ENCODE data around the gene ODAD3.
"Not testable (repeated sequence)": the region's sequence is repeated elsewhere in the genome, so short reads cannot be mapped to it uniquely, and the experiment has no call there.

The ODAD3 gene

DNA sequence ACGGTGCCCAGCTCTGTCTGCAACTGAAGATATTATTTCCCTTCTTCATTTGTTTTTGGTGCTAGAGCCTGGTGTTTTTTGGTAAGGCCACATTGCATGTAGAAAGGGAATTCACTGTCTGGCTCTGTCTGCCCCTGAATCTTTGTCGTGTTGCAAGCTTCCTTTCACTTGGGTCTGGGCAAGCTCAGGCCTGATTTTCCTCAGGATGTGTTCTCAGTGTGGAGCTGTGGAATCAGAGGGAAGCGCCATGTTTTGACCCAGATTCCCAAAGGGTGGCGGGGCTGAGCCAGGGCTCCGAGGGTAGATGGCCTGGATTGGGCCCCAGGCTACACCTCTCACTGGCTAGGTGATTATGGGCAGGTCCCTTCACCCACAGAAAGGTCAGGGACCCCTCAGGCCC lies 9.1 kb upstream of the ODAD3 start:
- Mint-ChIP-seq H3K4me3 (no peak overlapping the region), H3K9me3 (no peaks in the 10 kb centered on the region), H3K36me3 (ENCODE audit: insufficient read depth) (peaks cover 34% of the 10 kb centered on the region), H3K4me1 (ENCODE audit: low read depth in 2 of 2) (peaks cover 13 to 14% of the 10 kb centered on the region in 2 donors), H3K27me3 (no peaks in the 10 kb centered on the region), H3K27ac (peak overlapping the region in 1 of 2 donors; percentile 31)
- no peak for DNase-seq
- ATAC-seq (replicated peaks) = no peak

DNA sequence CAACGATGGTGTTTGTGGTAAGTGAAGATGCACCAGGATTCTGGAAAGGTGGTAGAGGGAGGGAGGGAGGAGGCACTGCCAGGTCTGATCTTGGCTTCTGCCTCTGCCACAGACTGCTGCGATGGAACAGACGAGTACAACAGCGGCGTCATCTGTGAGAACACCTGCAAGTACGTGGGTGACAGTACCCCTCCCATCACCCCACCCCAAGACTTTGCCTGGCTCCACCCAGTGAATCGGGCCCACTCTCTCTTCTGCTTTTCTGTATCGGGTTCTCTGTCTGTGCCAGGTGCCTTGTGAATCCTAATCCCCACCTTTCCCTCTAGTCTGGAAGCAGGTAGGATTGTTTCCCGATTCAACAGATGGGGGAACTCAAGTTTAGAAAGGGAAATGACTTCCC lies 3.0 kb upstream of the ODAD3 start:
- Mint-ChIP-seq H3K9me3 (no peaks in the 10 kb centered on the region), H3K27me3 (no peaks in the 10 kb centered on the region), H3K27ac (no peak overlapping the region), H3K4me3 (peak overlapping the region; percentile 3 to 43), H3K4me1 (ENCODE audit: low read depth in 2 of 2) (peaks cover 28 to 29% of the 10 kb centered on the region in 2 donors), H3K36me3 (ENCODE audit: insufficient read depth) (peaks cover 50% of the 10 kb centered on the region)
- ATAC-seq (replicated peaks) (no peak), DNase-seq (no peak)

GRCh38 chr19:11435833-11436313 lies 952 bp upstream of the ODAD3 start:
- H3K4me1 Mint-ChIP-seq (ENCODE audit: low read depth in 2 of 2) = peaks cover 21% of the 10 kb centered on the region in 2 donors
- peaks cover 40% of the 10 kb centered on the region for H3K36me3 Mint-ChIP-seq (ENCODE audit: insufficient read depth)
- no peak for ATAC-seq (replicated peaks)
- DNase-seq = peak in 1 of 3 experiments; percentile 18
- no peaks in the 10 kb centered on the region for H3K9me3 Mint-ChIP-seq
- peak overlapping the region; percentile 98 for H3K4me3 Mint-ChIP-seq
- H3K27ac Mint-ChIP-seq = peak overlapping the region; percentile 95
- peaks cover 0 to under 1% of the 10 kb centered on the region in 2 donors for H3K27me3 Mint-ChIP-seq

DNA sequence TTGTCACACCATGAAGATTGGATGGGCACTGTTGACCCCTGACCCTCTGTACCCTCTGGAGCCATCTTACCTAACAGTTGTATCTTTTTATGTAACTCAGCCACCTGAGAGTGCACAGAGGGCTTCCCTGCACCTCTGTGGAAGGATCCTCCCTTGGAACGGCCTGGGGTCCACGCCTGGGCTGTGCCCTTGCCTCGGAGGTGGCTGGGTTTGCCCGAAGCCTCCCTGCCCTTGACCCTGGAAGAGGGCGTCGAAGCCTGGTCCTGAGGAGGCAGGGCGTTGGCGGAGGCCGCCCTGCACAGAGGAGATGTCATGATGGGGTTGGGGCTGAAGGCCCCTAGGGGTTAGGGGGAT lies 241 bp downstream of the ODAD3 start:
- Mint-ChIP-seq H3K4me3 (peak overlapping the region; percentile 98), H3K4me1 (ENCODE audit: low read depth in 2 of 2) (peaks cover 18% of the 10 kb centered on the region in 2 donors), H3K9me3 (no peaks in the 10 kb centered on the region), H3K27me3 (peaks cover 0 to 8% of the 10 kb centered on the region in 2 donors), H3K27ac (peak overlapping the region; percentile 95), H3K36me3 (ENCODE audit: insufficient read depth) (peaks cover 32% of the 10 kb centered on the region)
- DNase-seq = peak in 1 of 3 experiments; percentile 15
- peak; percentile 7 for ATAC-seq (replicated peaks)

GRCh38 chr19:11433526-11433925 lies 1.4 kb downstream of the ODAD3 start:
- H3K4me1 Mint-ChIP-seq (ENCODE audit: low read depth in 2 of 2) = peaks cover 18% of the 10 kb centered on the region in 2 donors
- H3K4me3 Mint-ChIP-seq = peak overlapping the region; percentile 98
- not testable (repeated sequence) for H3K27me3 Mint-ChIP-seq; H3K9me3 Mint-ChIP-seq; ATAC-seq (replicated peaks); DNase-seq
- H3K27ac Mint-ChIP-seq = peak overlapping the region in 1 of 2 donors; percentile 95
- peaks cover 27% of the 10 kb centered on the region for H3K36me3 Mint-ChIP-seq (ENCODE audit: insufficient read depth)

DNA sequence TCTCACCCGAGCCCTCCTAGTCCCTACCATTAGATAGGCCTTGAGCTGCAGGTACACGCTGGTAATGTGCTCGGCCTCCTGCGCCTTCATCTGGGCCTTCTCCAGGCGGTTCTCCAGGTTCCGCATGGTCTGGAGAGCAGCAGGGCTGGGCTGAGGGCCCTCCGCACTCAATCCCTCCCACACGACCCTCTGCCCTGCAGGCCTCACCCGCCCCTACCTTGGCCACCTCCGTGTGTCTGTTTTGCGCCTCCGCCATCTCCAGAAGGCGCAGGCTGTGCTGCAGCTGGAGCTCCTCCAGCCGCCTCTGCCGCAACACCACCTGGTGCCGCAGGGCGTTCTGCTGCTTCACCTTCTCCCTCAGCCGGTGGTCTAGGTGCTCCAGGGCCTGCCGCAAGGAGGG lies 8.3 kb downstream of the ODAD3 start:
- Mint-ChIP-seq H3K4me3 (no peak overlapping the region), H3K36me3 (ENCODE audit: insufficient read depth) (no peaks in the 10 kb centered on the region), H3K4me1 (ENCODE audit: low read depth in 2 of 2) (peaks cover 16 to 18% of the 10 kb centered on the region in 2 donors), H3K27me3 (peaks cover 18 to 34% of the 10 kb centered on the region in 2 donors), H3K27ac (no peak overlapping the region), H3K9me3 (no peaks in the 10 kb centered on the region)
- no peak for DNase-seq
- ATAC-seq (replicated peaks) = no peak

DNA sequence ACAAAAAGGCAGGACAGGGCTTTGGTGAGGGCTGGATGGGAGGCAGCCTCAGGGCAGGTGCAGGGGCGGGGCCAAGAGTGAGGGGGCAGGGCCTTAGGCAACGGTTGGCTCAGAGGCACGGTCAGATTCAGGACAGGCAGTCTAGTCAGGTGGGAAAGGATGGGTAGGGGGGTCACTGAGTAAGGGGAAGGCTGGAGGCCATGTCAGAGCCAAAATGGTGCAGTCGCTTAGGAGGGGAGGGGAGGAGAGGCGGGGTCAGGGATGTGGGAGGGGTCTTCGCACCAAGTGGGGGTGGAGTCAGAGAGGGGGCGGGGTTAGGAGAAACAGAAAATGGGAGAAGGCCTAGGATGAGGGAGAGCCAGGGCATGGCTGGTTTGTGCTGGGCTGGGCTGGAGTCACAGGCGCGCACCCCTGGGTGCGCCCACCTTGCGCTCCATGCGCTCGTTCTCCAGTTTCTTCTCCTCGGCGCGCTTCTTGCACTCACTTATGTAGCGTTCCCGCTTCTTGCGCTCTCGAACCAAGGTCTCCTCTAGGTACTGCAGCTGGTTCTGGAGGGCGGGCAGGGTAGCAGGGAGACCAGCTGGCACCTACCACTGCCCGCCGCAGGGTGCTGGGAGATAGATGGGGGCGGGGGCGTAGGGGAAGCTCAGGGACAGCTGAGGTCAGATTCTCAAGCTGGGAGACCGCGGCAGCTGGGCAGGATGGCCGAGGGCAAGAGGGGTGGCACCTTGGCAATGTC lies 9.0 kb downstream of the ODAD3 start:
- H3K27me3 Mint-ChIP-seq = peaks cover 26 to 41% of the 10 kb centered on the region in 2 donors
- H3K9me3 Mint-ChIP-seq = no peaks in the 10 kb centered on the region
- ATAC-seq (replicated peaks) = no peak
- peaks cover 22 to 25% of the 10 kb centered on the region in 2 donors for H3K4me1 Mint-ChIP-seq (ENCODE audit: low read depth in 2 of 2)
- H3K36me3 Mint-ChIP-seq (ENCODE audit: insufficient read depth) = no peaks in the 10 kb centered on the region
- H3K27ac Mint-ChIP-seq = no peak overlapping the region
- no peak overlapping the region for H3K4me3 Mint-ChIP-seq
- DNase-seq = no peak

DNA sequence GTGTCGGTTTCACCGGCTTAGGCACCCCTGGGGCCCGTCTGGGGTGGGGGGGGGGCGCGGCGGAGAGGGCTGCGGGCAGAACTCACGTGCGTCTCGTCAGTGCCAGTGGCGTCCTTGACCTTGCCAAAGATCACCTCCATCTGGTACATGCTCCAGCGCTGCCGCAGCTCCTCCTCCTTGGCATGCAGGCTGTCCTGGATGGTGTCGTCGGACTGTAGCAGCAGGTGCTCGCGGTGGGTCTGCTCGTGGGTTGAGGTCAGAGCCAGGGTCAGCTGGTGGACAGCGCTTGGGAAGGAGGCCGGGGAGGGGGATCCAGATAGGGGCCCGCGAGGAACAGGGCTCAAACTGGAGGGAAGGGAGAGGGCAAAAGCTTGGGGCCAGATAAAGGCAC lies 11.1 kb downstream of the ODAD3 start:
- Mint-ChIP-seq H3K9me3 (no peaks in the 10 kb centered on the region), H3K4me1 (ENCODE audit: low read depth in 2 of 2) (peaks cover 29 to 34% of the 10 kb centered on the region in 2 donors), H3K27me3 (peaks cover 42 to 53% of the 10 kb centered on the region in 2 donors), H3K27ac (no peak overlapping the region), H3K36me3 (ENCODE audit: insufficient read depth) (peaks cover 3% of the 10 kb centered on the region), H3K4me3 (peak overlapping the region in 1 of 2 donors; percentile 71)
- DNase-seq = no peak
- ATAC-seq (replicated peaks) = no peak

GRCh38 chr19:11423164-11423790 lies 11.6 kb downstream of the ODAD3 start:
- ATAC-seq (replicated peaks) = no peak
- no peaks in the 10 kb centered on the region for H3K9me3 Mint-ChIP-seq
- peaks cover 30 to 37% of the 10 kb centered on the region in 2 donors for H3K4me1 Mint-ChIP-seq (ENCODE audit: low read depth in 2 of 2)
- H3K36me3 Mint-ChIP-seq (ENCODE audit: insufficient read depth) = peaks cover 3% of the 10 kb centered on the region
- peak overlapping the region; percentile 71 to 78 for H3K4me3 Mint-ChIP-seq
- H3K27me3 Mint-ChIP-seq = peaks cover 47 to 58% of the 10 kb centered on the region in 2 donors
- H3K27ac Mint-ChIP-seq = no peak overlapping the region
- no peak for DNase-seq

DNA sequence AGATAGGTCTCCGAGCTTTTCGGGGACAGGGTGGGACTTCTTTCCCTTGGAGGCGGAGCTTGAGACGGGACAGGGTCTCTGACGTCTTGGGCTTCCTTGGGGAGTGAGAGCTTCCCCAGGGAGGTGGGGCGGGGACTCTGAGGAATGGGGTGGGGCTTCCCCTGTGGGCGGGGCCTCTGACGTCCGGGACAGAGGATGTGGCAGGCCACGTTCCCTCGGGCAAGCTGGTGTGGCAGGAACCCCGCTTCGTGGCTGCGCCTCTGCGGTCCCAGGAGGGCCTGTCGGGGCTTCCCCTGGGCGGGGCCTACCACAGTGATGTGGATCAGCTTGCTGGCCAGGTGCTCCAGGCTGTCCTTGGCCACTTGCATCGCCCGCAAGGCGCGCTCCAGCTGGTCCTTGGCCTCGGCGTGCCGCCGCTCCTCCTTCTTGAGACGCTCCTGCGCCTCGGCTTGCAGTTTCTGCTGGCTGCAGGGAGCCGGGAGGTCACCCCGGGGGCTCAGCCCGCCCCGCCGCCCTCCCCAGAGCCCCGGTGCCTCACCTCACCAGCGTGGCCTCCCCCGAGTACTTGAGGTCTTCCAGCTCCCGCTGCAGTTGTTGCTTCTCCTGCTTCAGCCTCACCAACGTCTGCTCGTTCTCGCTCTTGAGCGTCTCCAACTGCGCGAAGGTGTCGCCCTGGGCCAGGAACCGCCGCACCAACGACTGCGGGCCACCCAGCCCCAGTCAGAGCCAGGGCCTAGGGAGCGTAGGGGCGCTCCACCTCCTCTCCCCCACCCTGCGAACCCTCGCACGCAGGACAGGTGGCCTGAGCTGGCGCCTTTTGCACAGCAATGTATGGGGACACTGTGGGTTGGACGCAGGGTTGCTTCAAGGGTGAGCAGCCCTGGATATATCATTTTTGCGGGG lies 12.5 kb downstream of the ODAD3 start:
- peak; percentile 89 for ATAC-seq (replicated peaks)
- Mint-ChIP-seq H3K27me3 (peaks cover 55 to 67% of the 10 kb centered on the region in 2 donors), H3K4me1 (ENCODE audit: low read depth in 2 of 2) (peaks cover 30 to 37% of the 10 kb centered on the region in 2 donors), H3K4me3 (peak overlapping the region; percentile 71 to 78), H3K27ac (no peak overlapping the region), H3K36me3 (ENCODE audit: insufficient read depth) (peaks cover 3% of the 10 kb centered on the region), H3K9me3 (no peaks in the 10 kb centered on the region)
- peak; percentile 45 to 64 (median 63) for DNase-seq

DNA sequence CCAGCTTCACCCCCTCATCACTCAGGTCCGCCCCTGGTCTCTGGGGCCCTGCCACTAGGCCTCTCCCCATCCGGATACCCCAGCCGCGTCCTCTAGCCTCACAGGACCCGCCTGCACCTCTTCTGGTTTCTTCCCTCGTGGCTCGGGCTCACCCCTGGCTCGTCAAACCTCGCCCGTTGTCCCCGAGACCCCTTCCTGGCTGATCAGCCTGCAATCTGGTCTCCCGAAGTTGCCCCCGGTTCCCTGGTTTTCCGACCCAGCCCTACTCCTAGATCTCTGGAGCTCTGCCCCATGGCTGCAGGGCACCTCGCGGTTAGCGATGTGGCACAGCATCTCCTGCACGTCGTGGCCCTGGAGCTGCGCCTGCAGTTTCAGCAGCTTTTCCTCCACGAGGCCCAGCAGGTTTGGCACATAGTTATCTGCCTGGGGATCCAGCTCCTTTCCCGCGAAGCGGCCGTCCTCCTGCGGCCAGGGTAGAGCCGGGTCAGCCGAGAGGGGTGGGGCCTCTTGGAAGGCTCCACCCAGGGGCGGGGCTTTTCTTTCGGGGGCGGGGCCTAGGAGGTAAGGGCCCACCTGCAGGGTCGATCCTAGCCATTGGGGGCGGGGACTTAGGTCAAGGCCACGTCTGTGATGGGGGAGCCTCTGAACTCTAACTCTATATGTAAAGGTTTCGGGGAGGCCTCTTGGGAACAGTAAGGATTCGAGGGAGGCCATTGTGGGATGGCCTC lies 13.4 kb downstream of the ODAD3 start:
- Mint-ChIP-seq H3K9me3 (no peaks in the 10 kb centered on the region), H3K4me1 (ENCODE audit: low read depth in 2 of 2) (peaks cover 30 to 37% of the 10 kb centered on the region in 2 donors), H3K27me3 (peaks cover 61 to 73% of the 10 kb centered on the region in 2 donors), H3K27ac (peak overlapping the region in 1 of 2 donors; percentile 44), H3K36me3 (ENCODE audit: insufficient read depth) (peaks cover 3% of the 10 kb centered on the region), H3K4me3 (peak overlapping the region; percentile 71 to 78)
- peak; percentile 41 for ATAC-seq (replicated peaks)
- peak in 2 of 3 experiments; percentile 20 to 26 for DNase-seq

DNA sequence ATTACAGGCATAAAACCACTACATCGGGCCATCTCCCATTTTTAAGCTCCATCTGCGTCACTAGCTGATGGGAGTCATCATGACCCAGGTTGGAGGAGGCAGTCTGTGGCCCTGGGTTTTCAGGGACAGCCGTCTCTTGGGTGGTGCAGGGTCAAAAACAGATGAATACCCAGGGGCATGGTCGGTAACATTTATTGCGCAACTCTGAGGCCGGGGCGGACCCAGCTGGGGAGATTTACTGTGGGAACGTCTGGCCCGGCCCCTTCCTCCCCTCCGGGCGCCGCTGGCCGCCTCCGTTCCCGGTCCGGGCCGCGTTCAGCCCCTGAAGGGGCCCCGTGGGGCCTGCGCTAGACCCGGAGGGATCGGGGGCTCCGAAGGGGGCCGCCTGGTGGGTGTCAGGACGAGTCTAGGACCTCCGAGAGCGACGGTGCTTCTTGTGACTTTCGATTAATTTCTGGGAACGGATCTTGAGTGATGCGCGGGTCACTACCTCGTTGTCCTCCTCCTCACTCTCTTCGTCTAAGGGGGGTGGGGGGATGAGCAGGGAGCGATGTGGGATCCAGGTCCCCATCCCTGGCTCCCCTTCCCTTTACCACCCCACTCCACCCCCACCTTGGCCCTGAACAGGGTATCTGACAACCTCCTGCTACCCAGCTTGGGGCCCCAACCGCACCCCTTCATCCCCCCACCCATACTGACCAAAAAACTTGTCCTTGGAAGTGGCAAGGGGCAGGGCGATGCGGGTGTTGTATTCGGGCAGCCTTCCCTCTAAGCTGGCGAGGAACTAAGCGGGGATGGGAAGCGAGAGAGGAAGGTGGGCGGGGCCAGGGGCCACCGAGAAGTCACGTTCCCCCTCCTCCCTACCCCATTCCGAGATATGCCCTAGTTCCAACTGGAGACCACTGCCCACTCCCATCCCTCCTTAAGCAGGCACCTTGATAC lies 14.2 kb downstream of the ODAD3 start:
- no peaks in the 10 kb centered on the region for H3K9me3 Mint-ChIP-seq
- peaks cover 3% of the 10 kb centered on the region for H3K36me3 Mint-ChIP-seq (ENCODE audit: insufficient read depth)
- peak overlapping the region; percentile 71 to 78 for H3K4me3 Mint-ChIP-seq
- peaks cover 30 to 37% of the 10 kb centered on the region in 2 donors for H3K4me1 Mint-ChIP-seq (ENCODE audit: low read depth in 2 of 2)
- DNase-seq = no peak
- peak overlapping the region in 1 of 2 donors; percentile 44 for H3K27ac Mint-ChIP-seq
- no peak for ATAC-seq (replicated peaks)
- H3K27me3 Mint-ChIP-seq = peaks cover 65 to 79% of the 10 kb centered on the region in 2 donors

Measured in effector memory CD8-positive, alpha-beta T cell (primary cell).